Activated CD8-positive, alpha-beta T cell treated with anti-CD3 and anti-CD28 coated beads for 36 hours (primary cell): Measurements from ENCODE around the gene RAPGEF2. TPM values are rescaled to one million over a fixed set of nuclear protein-coding genes. Genes with fewer than 3 reads are reported as not detected.

Experiments
- ATAC-seq: fragments of 200-7000 bp; cut with Tn5 transposase; one replicate; pipeline ENCODE4 v1.10.0; 2021; ENCODE audit warnings: mild to moderate bottlenecking, moderate library complexity
- CTCF ChIA-PET: fragments of 350-600 bp; sonication (Branson Sonifier 250); formaldehyde crosslinking; loops from one replicate; lab custom pipeline; 2021; ENCODE audit warnings: antibody characterized with exemption; lab: Charles Lee
- POLR2A ChIA-PET: fragments of 350-600 bp; sonication (Branson Sonifier 250); formaldehyde crosslinking; loops from one replicate; lab custom pipeline; 2021; ENCODE audit warnings: antibody characterized with exemption; lab: Charles Lee
- DNase-seq: peaks from one replicate; pipeline ENCODE4 v3.0.0-alpha.2; 2020
- H3K27ac Mint-ChIP-seq: one replicate; pipeline ENCODE4 v1.8.0; 2021; ENCODE audit warnings: mild to moderate bottlenecking, mixed read lengths
- H3K27me3 Mint-ChIP-seq: one replicate; pipeline ENCODE4 v1.8.0; 2021; ENCODE audit warnings: mixed read lengths
- H3K36me3 Mint-ChIP-seq: one replicate; pipeline ENCODE4 v1.8.0; 2021; ENCODE audit warnings: low read depth, mixed read lengths
- H3K4me1 Mint-ChIP-seq: one replicate; pipeline ENCODE4 v1.8.0; 2021; ENCODE audit warnings: low read depth, mixed read lengths
- H3K4me3 Mint-ChIP-seq: one replicate; pipeline ENCODE4 v1.8.0; 2021; ENCODE audit warnings: mild to moderate bottlenecking, moderate library complexity, mixed read lengths
- H3K9me3 Mint-ChIP-seq: one replicate; pipeline ENCODE4 v1.8.0; 2021; ENCODE audit warnings: mixed read lengths
- intact Hi-C: fragments of 100-400 bp; cut with micrococcal nuclease; formaldehyde crosslinking; loops from one replicate; pipeline ENCODE4 v1.10.0; 2022
- total RNA-seq, 2 experiments: library from RNA; stranded (reverse); gene quantifications; one replicate each; pipeline ENCODE4 v1.2.3, GENCODE V29; 2021
- TF ChIP-seq, protein P1 (sequence below): fragments of 200-600 bp; IDR thresholded peaks from one replicate; pipeline ENCODE4 v1.8.0; 2022; ENCODE audit warnings: antibody characterized with exemption, mild to moderate bottlenecking

Gene RAPGEF2
- total RNA-seq, 2 experiments from 2014 or later = 13.7 to 14.8 TPM

DNA sequence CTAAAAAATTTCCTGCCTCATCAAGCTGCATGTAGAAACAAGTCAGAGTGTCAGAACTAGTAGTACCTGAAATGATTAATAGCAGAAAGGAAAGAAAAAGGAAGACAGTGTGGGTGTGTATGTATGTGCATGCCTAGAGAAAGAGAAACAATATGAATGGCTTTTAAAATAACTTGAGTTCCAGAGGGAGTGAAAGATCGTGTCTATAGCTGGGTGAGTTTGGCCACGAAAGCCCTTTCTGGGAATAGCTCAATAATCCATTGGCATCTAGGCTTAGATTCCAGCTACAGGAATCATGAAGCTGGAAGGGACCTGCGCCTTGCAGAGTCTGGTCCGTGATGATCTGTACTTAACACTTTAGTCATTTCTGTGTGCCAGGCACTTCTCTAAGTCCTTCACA is 195.6 kb downstream of the RAPGEF2 start:
- H3K27ac Mint-ChIP-seq = no peak overlapping the region
- H3K4me1 Mint-ChIP-seq = peaks cover 17% of the 10 kb centered on the region
- H3K27me3 Mint-ChIP-seq = no peaks in the 10 kb centered on the region
- no peaks in the 10 kb centered on the region for H3K36me3 Mint-ChIP-seq
- TF ChIP-seq, protein P1, sequence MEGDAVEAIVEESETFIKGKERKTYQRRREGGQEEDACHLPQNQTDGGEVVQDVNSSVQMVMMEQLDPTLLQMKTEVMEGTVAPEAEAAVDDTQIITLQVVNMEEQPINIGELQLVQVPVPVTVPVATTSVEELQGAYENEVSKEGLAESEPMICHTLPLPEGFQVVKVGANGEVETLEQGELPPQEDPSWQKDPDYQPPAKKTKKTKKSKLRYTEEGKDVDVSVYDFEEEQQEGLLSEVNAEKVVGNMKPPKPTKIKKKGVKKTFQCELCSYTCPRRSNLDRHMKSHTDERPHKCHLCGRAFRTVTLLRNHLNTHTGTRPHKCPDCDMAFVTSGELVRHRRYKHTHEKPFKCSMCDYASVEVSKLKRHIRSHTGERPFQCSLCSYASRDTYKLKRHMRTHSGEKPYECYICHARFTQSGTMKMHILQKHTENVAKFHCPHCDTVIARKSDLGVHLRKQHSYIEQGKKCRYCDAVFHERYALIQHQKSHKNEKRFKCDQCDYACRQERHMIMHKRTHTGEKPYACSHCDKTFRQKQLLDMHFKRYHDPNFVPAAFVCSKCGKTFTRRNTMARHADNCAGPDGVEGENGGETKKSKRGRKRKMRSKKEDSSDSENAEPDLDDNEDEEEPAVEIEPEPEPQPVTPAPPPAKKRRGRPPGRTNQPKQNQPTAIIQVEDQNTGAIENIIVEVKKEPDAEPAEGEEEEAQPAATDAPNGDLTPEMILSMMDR = no peak
- DNase-seq (no peak), ATAC-seq (no peak)
- intact Hi-C loops = no loop called here
- no peaks in the 10 kb centered on the region for H3K9me3 Mint-ChIP-seq
- no peak overlapping the region for H3K4me3 Mint-ChIP-seq
- ChIA-PET POLR2A (no interaction called here), CTCF (no interaction called here)

DNA sequence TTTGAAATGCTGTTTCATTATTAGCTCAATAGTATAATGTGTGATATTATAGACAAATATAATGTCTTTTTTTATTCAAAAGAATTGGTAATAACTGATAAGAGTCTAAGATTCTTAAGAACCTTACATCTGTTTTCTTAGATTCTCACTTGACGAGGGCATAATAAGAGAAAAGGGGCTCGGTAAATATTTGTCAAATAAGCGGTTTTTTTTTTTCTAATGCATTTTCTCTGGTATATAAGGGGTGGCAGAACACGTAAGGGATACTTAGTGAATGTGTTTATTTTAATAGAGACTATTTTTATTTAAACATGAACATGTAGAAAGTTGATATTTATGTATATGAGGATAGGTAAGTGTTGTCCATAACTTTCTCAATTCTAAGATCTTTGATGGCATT is 200.6 kb downstream of the RAPGEF2 start:
- POLR2A ChIA-PET = no interaction called here
- Mint-ChIP-seq H3K27me3 (no peaks in the 10 kb centered on the region), H3K27ac (no peak overlapping the region), H3K4me1 (peaks cover 5% of the 10 kb centered on the region), H3K36me3 (peaks cover 18% of the 10 kb centered on the region), H3K9me3 (peaks cover 6% of the 10 kb centered on the region), H3K4me3 (no peak overlapping the region)
- ATAC-seq (no peak), DNase-seq (no peak)
- intact Hi-C loops = no loop called here
- TF ChIP-seq, protein P1 = no peak
- CTCF ChIA-PET = no interaction called here

DNA sequence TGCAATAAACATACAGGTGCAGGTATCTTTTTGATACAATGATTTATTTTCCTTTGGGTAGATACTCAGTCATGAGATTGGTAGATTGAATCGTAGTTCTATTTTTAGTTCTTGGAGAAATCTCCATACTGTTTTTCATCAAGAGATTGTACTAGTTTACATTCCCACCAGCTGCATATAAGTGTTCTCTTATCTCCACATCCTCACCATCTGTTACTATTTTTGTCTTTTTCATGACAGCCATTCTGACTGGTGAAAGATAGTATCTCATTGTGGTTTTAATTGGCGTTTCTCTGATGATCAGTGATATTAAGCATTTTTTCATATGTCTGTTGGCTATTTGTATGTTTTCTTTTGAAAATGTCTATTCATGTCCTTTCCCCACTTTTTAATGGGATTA is 202.2 kb downstream of the RAPGEF2 start:
- no peaks in the 10 kb centered on the region for H3K27me3 Mint-ChIP-seq
- intact Hi-C loops = no loop called here
- H3K27ac Mint-ChIP-seq = no peak overlapping the region
- POLR2A ChIA-PET = no interaction called here
- no peak for ATAC-seq
- no peaks in the 10 kb centered on the region for H3K4me1 Mint-ChIP-seq
- peaks cover 18% of the 10 kb centered on the region for H3K36me3 Mint-ChIP-seq
- CTCF ChIA-PET = no interaction called here
- TF ChIP-seq, protein P1 = no peak
- H3K9me3 Mint-ChIP-seq = peaks cover 6% of the 10 kb centered on the region
- no peak overlapping the region for H3K4me3 Mint-ChIP-seq
- DNase-seq = no peak

DNA sequence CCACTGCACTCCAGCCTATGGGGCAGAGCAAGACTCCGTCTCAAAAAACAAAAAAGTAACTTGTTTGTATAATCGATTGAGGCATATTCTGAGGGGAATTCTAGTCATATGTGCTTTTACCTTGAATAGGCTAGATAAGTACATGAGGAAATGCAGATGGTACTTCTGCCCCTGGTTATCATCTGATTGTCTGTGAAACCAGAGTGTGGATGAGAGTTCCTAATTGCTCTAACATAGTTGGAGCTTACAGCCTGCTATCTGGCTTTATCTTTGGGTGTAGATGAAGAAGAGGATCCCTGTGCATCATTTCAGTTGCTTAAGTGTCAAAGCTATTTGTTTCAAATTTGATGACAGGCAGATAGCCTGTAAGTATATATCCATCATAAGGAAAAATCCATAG is 205.1 kb downstream of the RAPGEF2 start:
- ATAC-seq = no peak

DNA sequence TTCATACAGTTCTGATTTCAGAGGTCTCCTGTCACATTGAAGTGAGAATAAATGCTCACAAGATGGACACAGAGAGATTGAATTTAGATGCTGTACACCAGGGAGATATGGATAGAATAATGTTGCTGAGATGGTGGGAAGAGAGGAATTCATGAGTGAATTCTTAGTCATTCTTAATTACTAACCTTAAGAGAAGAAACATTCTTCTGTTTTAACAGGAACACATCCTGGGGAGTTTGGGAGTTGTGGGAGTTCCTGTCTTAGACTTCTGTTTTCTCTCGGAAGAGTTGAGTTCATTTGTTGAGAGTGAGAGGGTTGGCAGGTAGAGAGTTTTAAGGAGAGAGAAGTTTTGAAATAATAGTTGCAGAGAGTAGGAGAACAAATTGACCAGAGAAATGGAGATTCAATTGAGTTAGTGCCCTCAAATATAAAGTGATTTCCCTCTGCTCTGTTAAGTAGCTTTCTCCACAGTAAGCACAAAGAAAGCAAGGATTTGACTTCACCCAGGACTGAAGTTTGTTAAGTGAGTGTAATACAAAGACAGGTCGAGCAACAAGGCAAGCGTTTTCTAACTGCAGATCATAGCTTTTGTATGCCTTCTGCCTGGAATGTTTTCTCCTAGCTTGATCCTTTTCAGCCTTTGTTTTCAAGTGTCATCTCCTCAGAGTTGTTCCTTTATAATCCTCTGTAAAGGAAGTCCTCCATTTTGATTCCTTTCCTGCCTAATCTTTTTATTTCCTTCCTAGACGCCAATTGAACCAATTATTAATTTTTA is 205.9 kb downstream of the RAPGEF2 start:
- DNase-seq (no peak), ATAC-seq (no peak)
- Mint-ChIP-seq H3K27me3 (no peaks in the 10 kb centered on the region), H3K9me3 (peaks cover 6% of the 10 kb centered on the region), H3K4me1 (no peaks in the 10 kb centered on the region), H3K36me3 (peaks cover 18% of the 10 kb centered on the region), H3K27ac (no peak overlapping the region), H3K4me3 (no peak overlapping the region)
- TF ChIP-seq, protein P1 = no peak
- ChIA-PET POLR2A (no interaction called here), CTCF (no interaction called here)
- intact Hi-C loops = no loop called here

More for the DNA sequence above, 205.1 kb downstream of the RAPGEF2 start:
- Mint-ChIP-seq H3K27ac (no peak overlapping the region), H3K9me3 (peaks cover 6% of the 10 kb centered on the region), H3K4me1 (no peaks in the 10 kb centered on the region), H3K4me3 (no peak overlapping the region), H3K27me3 (no peaks in the 10 kb centered on the region), H3K36me3 (peaks cover 18% of the 10 kb centered on the region)
- DNase-seq = no peak
- POLR2A ChIA-PET = no interaction called here
- CTCF ChIA-PET = no interaction called here
- intact Hi-C loops = no loop called here
- TF ChIP-seq, protein P1 = no peak
